Neural progenitor cell (in vitro differentiated cells): ENCODE measurements around the gene SAMD4A.

Source experiments
- CTCF ChIP-seq: fragments of 200-600 bp; sonication (generic); IDR thresholded peaks from 2 replicates; pipeline ENCODE4 v1.5.1; 2017; ENCODE audit warnings: antibody characterized with exemption, mild to moderate bottlenecking
- EZH2 ChIP-seq: fragments of 200-600 bp; sonication (generic); IDR thresholded peaks from 2 replicates; pipeline ENCODE4 v1.6.1; 2017; ENCODE audit warnings: antibody characterized with exemption, mild to moderate bottlenecking, moderate library complexity
- EZH2phosphoT487 ChIP-seq: fragments of 200-600 bp; sonication (generic); IDR thresholded peaks from 2 replicates; pipeline ENCODE4 v1.6.1; 2017; ENCODE audit warnings: antibody characterized with exemption

DNA sequence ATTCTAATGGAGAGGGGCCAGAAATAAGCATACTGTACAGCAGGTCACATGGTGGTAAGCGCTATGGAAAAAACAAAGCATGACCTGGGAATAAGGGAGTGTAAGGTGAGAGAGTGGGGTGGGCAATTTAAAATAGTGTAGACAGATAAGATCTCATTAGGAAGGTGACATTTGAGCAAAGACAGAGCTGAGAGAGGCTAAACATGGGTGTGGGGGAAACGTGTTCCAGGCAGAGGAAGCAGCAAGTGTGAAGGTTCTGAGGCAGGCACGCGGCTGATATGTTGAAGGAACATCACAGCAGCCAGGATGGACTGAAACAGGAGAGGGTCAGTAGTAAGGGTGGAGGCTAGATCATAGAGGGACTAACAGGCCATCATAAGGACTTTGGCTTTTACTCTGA, 126.8 kb downstream of the SAMD4A start:
- no peak for TF ChIP-seq CTCF
- no peak for TF ChIP-seq EZH2
- TF ChIP-seq EZH2phosphoT487: no peak
